ENCODE data around the gene CAV1. TPM values are rescaled to one million over a fixed set of nuclear protein-coding genes. Genes with fewer than 3 reads are reported as not detected.
"Not testable (repeated sequence)": the region's sequence is repeated elsewhere in the genome, so short reads cannot be mapped to it uniquely, and the experiment has no call there.

The CAV1 gene
- total RNA-seq: under 1 TPM in 1 of 2 experiments, not detected in 1; 0.35 TPM

- peaks cover 19% of the 10 kb centered on the region for H3K4me1 Mint-ChIP-seq (ENCODE audit: low read depth)
- H3K9me3 Mint-ChIP-seq: no peaks in the 10 kb centered on the region
- H3K4me3 Mint-ChIP-seq: peak within 1 kb of the TSS; percentile 85
- H3K36me3 Mint-ChIP-seq (ENCODE audit: low read depth): no peaks in the 10 kb centered on the region
- no peak within 1 kb of the TSS for H3K27ac Mint-ChIP-seq
- CTCF ChIA-PET: interaction anchor here (0.6 to 2.1 kb wide), 7 partner anchors 9 to 288 kb away, joined by 3 to 25 read pairs (median 8); no protein-coding TSS in a partner anchor
- intact Hi-C loops (cut with micrococcal nuclease): loop anchor here (1.0 to 5.0 kb wide), 3 partner anchors 24 to 344 kb away; no protein-coding TSS in a partner anchor
- peaks cover 60% of the 10 kb centered on the region for H3K27me3 Mint-ChIP-seq (ENCODE audit: low read depth)
- peak; percentile 68 for DNase-seq
Observed at GRCh38 chr7:116524609-116525297, at the start of gene CAV1. Gene CAV1 (plus strand): TSS chr7:116525036. CDS start chr7:116525063, 27 bp downstream.

- intact Hi-C loops (cut with micrococcal nuclease): no loop called here
- no peaks in the 10 kb centered on the region for H3K4me1 Mint-ChIP-seq (ENCODE audit: low read depth)
- no peak overlapping the region for H3K4me3 Mint-ChIP-seq
- CTCF ChIA-PET: no interaction called here
- peaks cover 7% of the 10 kb centered on the region for H3K9me3 Mint-ChIP-seq
- peaks cover 24% of the 10 kb centered on the region for H3K27me3 Mint-ChIP-seq (ENCODE audit: low read depth)
- DNase-seq: no peak
- H3K36me3 Mint-ChIP-seq (ENCODE audit: low read depth): peaks cover 2% of the 10 kb centered on the region
- no peak overlapping the region for H3K27ac Mint-ChIP-seq
Observed at GRCh38 chr7:116477625-116478024, 47.2 kb upstream of the CAV1 start.

- Mint-ChIP-seq H3K27me3 (ENCODE audit: low read depth) (peaks cover 20% of the 10 kb centered on the region), H3K9me3 (peaks cover 7% of the 10 kb centered on the region), H3K27ac (no peak overlapping the region), H3K36me3 (ENCODE audit: low read depth) (peaks cover 2% of the 10 kb centered on the region), H3K4me3 (no peak overlapping the region), H3K4me1 (ENCODE audit: low read depth) (no peaks in the 10 kb centered on the region)
- CTCF ChIA-PET: no interaction called here
- intact Hi-C loops (cut with micrococcal nuclease): no loop called here
- DNase-seq: no peak
Observed at GRCh38 chr7:116478834-116479233, 46.0 kb upstream of the CAV1 start.

GRCh38 chr7:116483271-116483942 lies 41.4 kb upstream of the CAV1 start:
- no peaks in the 10 kb centered on the region for H3K36me3 Mint-ChIP-seq (ENCODE audit: low read depth)
- H3K27me3 Mint-ChIP-seq (ENCODE audit: low read depth): peaks cover 24% of the 10 kb centered on the region
- H3K4me1 Mint-ChIP-seq (ENCODE audit: low read depth): no peaks in the 10 kb centered on the region
- no peaks in the 10 kb centered on the region for H3K9me3 Mint-ChIP-seq
- intact Hi-C loops (cut with micrococcal nuclease): no loop called here
- CTCF ChIA-PET: interaction anchor here (0.7 kb wide), 1 partner anchor 163 kb away, joined by 3 read pairs; no protein-coding TSS in a partner anchor
- DNase-seq: no peak
- H3K4me3 Mint-ChIP-seq: no peak overlapping the region
- no peak overlapping the region for H3K27ac Mint-ChIP-seq

- DNase-seq; H3K36me3 Mint-ChIP-seq (ENCODE audit: low read depth); H3K4me1 Mint-ChIP-seq (ENCODE audit: low read depth); intact Hi-C loops (cut with micrococcal nuclease); H3K4me3 Mint-ChIP-seq; H3K27ac Mint-ChIP-seq; H3K9me3 Mint-ChIP-seq: not testable (repeated sequence)
- CTCF ChIA-PET: interaction anchor here (1.1 kb wide), 1 partner anchor 20 kb away, joined by 3 read pairs; no protein-coding TSS in a partner anchor
- H3K27me3 Mint-ChIP-seq (ENCODE audit: low read depth): peaks cover 24% of the 10 kb centered on the region
Observed at GRCh38 chr7:116484389-116484788, 40.4 kb upstream of the CAV1 start.

GRCh38 chr7:116487907-116488521 lies 36.8 kb upstream of the CAV1 start:
- H3K27ac Mint-ChIP-seq: no peak overlapping the region
- no peaks in the 10 kb centered on the region for H3K4me1 Mint-ChIP-seq (ENCODE audit: low read depth)
- H3K4me3 Mint-ChIP-seq: no peak overlapping the region
- intact Hi-C loops (cut with micrococcal nuclease): no loop called here
- H3K36me3 Mint-ChIP-seq (ENCODE audit: low read depth): no peaks in the 10 kb centered on the region
- CTCF ChIA-PET: interaction anchor here (0.9 kb wide), 1 partner anchor 38 kb away, joined by 3 read pairs; no protein-coding TSS in a partner anchor
- peaks cover 27% of the 10 kb centered on the region for H3K27me3 Mint-ChIP-seq (ENCODE audit: low read depth)
- no peaks in the 10 kb centered on the region for H3K9me3 Mint-ChIP-seq
- DNase-seq: no peak

- CTCF ChIA-PET: no interaction called here
- Mint-ChIP-seq H3K27me3 (ENCODE audit: low read depth) (peaks cover 22% of the 10 kb centered on the region), H3K9me3 (no peaks in the 10 kb centered on the region)
Observed at GRCh38 chr7:116490351-116490750, 34.5 kb upstream of the CAV1 start.

GRCh38 chr7:116491887-116492653 lies 32.8 kb upstream of the CAV1 start:
- Mint-ChIP-seq H3K27me3 (ENCODE audit: low read depth) (peaks cover 21% of the 10 kb centered on the region), H3K36me3 (ENCODE audit: low read depth) (no peaks in the 10 kb centered on the region), H3K27ac (no peak overlapping the region), H3K4me3 (no peak overlapping the region), H3K9me3 (no peaks in the 10 kb centered on the region), H3K4me1 (ENCODE audit: low read depth) (no peaks in the 10 kb centered on the region)
- intact Hi-C loops (cut with micrococcal nuclease): no loop called here
- no peak for DNase-seq
- CTCF ChIA-PET: no interaction called here

More at GRCh38 chr7:116490351-116490750, 34.5 kb upstream of the CAV1 start:
- no peak overlapping the region for H3K27ac Mint-ChIP-seq
- no peaks in the 10 kb centered on the region for H3K4me1 Mint-ChIP-seq (ENCODE audit: low read depth)
- no peak overlapping the region for H3K4me3 Mint-ChIP-seq
- intact Hi-C loops (cut with micrococcal nuclease): no loop called here
- DNase-seq: no peak
- no peaks in the 10 kb centered on the region for H3K36me3 Mint-ChIP-seq (ENCODE audit: low read depth)

- H3K4me1 Mint-ChIP-seq (ENCODE audit: low read depth): no peaks in the 10 kb centered on the region
- intact Hi-C loops (cut with micrococcal nuclease): no loop called here
- peaks cover 21% of the 10 kb centered on the region for H3K27me3 Mint-ChIP-seq (ENCODE audit: low read depth)
- no peaks in the 10 kb centered on the region for H3K9me3 Mint-ChIP-seq
- DNase-seq: no peak
- no peak overlapping the region for H3K27ac Mint-ChIP-seq
- CTCF ChIA-PET: no interaction called here
- H3K4me3 Mint-ChIP-seq: no peak overlapping the region
- no peaks in the 10 kb centered on the region for H3K36me3 Mint-ChIP-seq (ENCODE audit: low read depth)
Observed at GRCh38 chr7:116492654-116493109, 32.2 kb upstream of the CAV1 start.

GRCh38 chr7:116493449-116493848 lies 31.4 kb upstream of the CAV1 start:
- Mint-ChIP-seq H3K4me1 (ENCODE audit: low read depth) (no peaks in the 10 kb centered on the region), H3K9me3 (no peaks in the 10 kb centered on the region), H3K27me3 (ENCODE audit: low read depth) (peaks cover 27% of the 10 kb centered on the region), H3K36me3 (ENCODE audit: low read depth) (no peaks in the 10 kb centered on the region), H3K4me3 (no peak overlapping the region), H3K27ac (no peak overlapping the region)
- CTCF ChIA-PET: interaction anchor here (0.7 kb wide), 1 partner anchor 33 kb away, joined by 5 read pairs; no protein-coding TSS in a partner anchor
- intact Hi-C loops (cut with micrococcal nuclease): no loop called here
- no peak for DNase-seq

- Mint-ChIP-seq H3K36me3 (ENCODE audit: low read depth) (no peaks in the 10 kb centered on the region), H3K9me3 (no peaks in the 10 kb centered on the region), H3K27me3 (ENCODE audit: low read depth) (peaks cover 34% of the 10 kb centered on the region), H3K4me1 (ENCODE audit: low read depth) (no peaks in the 10 kb centered on the region), H3K4me3 (no peak overlapping the region), H3K27ac (no peak overlapping the region)
- intact Hi-C loops (cut with micrococcal nuclease): no loop called here
- CTCF ChIA-PET: no interaction called here
- no peak for DNase-seq
Observed at GRCh38 chr7:116494472-116494871, 30.4 kb upstream of the CAV1 start.

GRCh38 chr7:116495736-116496135 lies 29.1 kb upstream of the CAV1 start:
- no peak overlapping the region for H3K27ac Mint-ChIP-seq
- CTCF ChIA-PET: interaction anchor here (1.0 kb wide), 1 partner anchor 44 kb away, joined by 3 read pairs; no protein-coding TSS in a partner anchor
- H3K27me3 Mint-ChIP-seq (ENCODE audit: low read depth): peaks cover 37% of the 10 kb centered on the region

More at GRCh38 chr7:116495736-116496135, 29.1 kb upstream of the CAV1 start:
- no peak for DNase-seq
- Mint-ChIP-seq H3K9me3 (no peaks in the 10 kb centered on the region), H3K4me1 (ENCODE audit: low read depth) (peaks cover 8% of the 10 kb centered on the region), H3K36me3 (ENCODE audit: low read depth) (no peaks in the 10 kb centered on the region), H3K4me3 (no peak overlapping the region)
- intact Hi-C loops (cut with micrococcal nuclease): no loop called here

Measured in activated naive CD4-positive, alpha-beta T cell treated with anti-CD3 and anti-CD28 coated beads for 36 hours (primary cell).